Adrenal gland (tissue), 12 donors: ENCODE data around the gene GPR153. TPM values are rescaled to one million over a fixed set of nuclear protein-coding genes. Genes with fewer than 3 reads are reported as not detected.

Experiments used
- DNase-seq, 7 donors: peaks; one replicate each; pipeline ENCODE4 v3.0.0-alpha.2; 2019 to 2020
- H3K27ac ChIP-seq, 5 donors: fragments of 200-600 bp; sonication (generic) in 4 of 5; 1 replicate in 3 of 5; 2 replicates in 2 of 5; pipeline versions ENCODE4 v1.5.1 to v1.8.0; 2016 to 2020; ENCODE audit warnings: mild to moderate bottlenecking in 1 of 5
- H3K27me3 ChIP-seq: fragments of 200-600 bp; 2 replicates; pipeline ENCODE4 v1.8.0; 2021
- H3K36me3 ChIP-seq, 2 donors: fragments of 200-600 bp; replicated peaks in 1 of 2; 1 replicate in 1 of 2; 2 replicates in 1 of 2; pipeline versions ENCODE4 v1.5.1 to v1.8.0; 2018 to 2022
- H3K4me1 ChIP-seq, 2 donors: fragments of 200-600 bp; replicated peaks in 1 of 2; 1 replicate in 1 of 2; 2 replicates in 1 of 2; pipeline versions ENCODE4 v1.5.1 to v1.8.0; 2018 to 2021
- H3K4me3 ChIP-seq, 4 donors: fragments of 200-600 bp; sonication (generic) in 3 of 4; one replicate each; pipeline ENCODE4 v1.5.1; 2016 to 2018
- H3K9me3 ChIP-seq, 3 donors: fragments of 200-600 bp; sonication (generic) in 1 of 3; replicated peaks in 1 of 3; 1 replicate in 2 of 3; 2 replicates in 1 of 3; pipeline versions ENCODE4 v1.5.1 to v1.8.0; 2016 to 2021
- POLR2A ChIP-seq, 2 donors: fragments of 450-650 bp; IDR thresholded peaks; one replicate each; pipeline ENCODE4 v1.6.1; 2017; ENCODE audit warnings: antibody characterized with exemption in 2 of 2, mild to moderate bottlenecking in 2 of 2, moderate library complexity in 1 of 2
- WGBS, 4 donors: extraction: QIAGEN DNeasy Blood & Tissue Kit in 2 of 4; methylation state at CpG; one replicate each; pipeline versions ENCODE4 v1.1.5 to v1.1.7; 2013 to 2017; 5-methylcytosine and 5-hydroxymethylcytosine counted together
- intact Hi-C, 2 donors: fragments of 100-400 bp; cut with DNase I; formaldehyde crosslinking; loops; one replicate each; pipeline versions ENCODE4 v1.14.1 to v1.15.0; 2022 to 2023
- polyA plus RNA-seq, 3 donors: library from polyadenylated mRNA; stranded (reverse); fragments of 200-250 nt in 2 of 3; fragments of 350-450 nt in 1 of 3; fragmentation: Illumina TruSeq in 1 of 3; extraction: RNeasy Lipid Tissue Mini Kit (QIAGEN cat#74804) in 1 of 3; gene quantifications; one replicate each; pipeline ENCODE4 v1.2.3, GENCODE V29; 2013 to 2014
- total RNA-seq, 9 donors: library from RNA; depleted of rRNA in 4 of 9; stranded (reverse); fragments of >200 nt in 4 of 9; fragments of 120-200 nt in 1 of 9; fragmentation: NEBNext Ultra II Directional in 1 of 9; extraction: Animal tissue kit (Norgen Biotek cat#: 25700) in 1 of 9; gene quantifications; one replicate each; pipeline versions ENCODE4 v1.1.0 to v1.2.4, GENCODE V29; 2013 to 2023
- TF ChIP-seq, protein P1 (sequence below), 6 experiments: fragments of 450-650 bp in 4 of 6; fragments of 200-600 bp in 2 of 6; sonication (generic) in 1 of 6; IDR thresholded peaks; 1 replicate in 5 of 6; 2 replicates in 1 of 6; pipeline versions ENCODE4 v1.5.1 to v1.8.0; 2016 to 2021; ENCODE audit warnings: antibody characterized with exemption in 6 of 6, mild to moderate bottlenecking in 2 of 6, moderate library complexity in 1 of 6
- donor health status: healthy with polysubstance abuse.
- donor health status: Bipolar disorder and iron deficiency.
- donor health status: DM: yes; HTN: yes; CAD: no.
- donor health status: DM: no; HTN: no; CAD: no.
- donor health status: DM: no; HTN: no; CAD: no.
- donor health status: DM: yes; HTN: yes; CAD: no.

Gene GPR153
- total and polyA plus RNA-seq, 12 donors, result 0.86 to 5.9 (median 3.1) TPM

DNA sequence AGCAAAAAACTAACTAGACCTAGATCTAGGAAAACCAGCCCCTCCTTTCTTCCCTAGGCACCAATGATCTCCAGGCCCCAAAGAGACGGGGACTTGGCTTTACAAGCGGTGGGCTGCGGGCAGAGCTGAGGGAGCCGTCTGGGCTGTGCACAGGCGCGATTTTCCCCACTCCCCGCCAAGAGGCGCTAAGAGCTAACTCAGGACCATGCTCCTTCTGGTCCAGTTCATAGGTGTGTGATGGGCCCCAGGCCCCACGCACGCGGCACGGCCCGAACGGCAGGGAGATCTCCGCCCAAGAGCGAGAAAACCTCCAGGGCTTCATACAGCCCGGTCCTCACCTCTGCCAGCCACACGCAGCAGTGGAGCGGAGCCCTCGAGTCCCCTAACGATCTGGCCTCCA is 7.5 kb upstream of the GPR153 start:
- no peak for DNase-seq
- no peaks in the 10 kb centered on the region for H3K27me3 ChIP-seq
- intact Hi-C loops, result no loop called here
- no peaks in the 10 kb centered on the region for H3K9me3 ChIP-seq
- TF ChIP-seq POLR2A (IDR thresholded peaks at IDR 0.05), result no peak
- TF ChIP-seq, protein P1, sequence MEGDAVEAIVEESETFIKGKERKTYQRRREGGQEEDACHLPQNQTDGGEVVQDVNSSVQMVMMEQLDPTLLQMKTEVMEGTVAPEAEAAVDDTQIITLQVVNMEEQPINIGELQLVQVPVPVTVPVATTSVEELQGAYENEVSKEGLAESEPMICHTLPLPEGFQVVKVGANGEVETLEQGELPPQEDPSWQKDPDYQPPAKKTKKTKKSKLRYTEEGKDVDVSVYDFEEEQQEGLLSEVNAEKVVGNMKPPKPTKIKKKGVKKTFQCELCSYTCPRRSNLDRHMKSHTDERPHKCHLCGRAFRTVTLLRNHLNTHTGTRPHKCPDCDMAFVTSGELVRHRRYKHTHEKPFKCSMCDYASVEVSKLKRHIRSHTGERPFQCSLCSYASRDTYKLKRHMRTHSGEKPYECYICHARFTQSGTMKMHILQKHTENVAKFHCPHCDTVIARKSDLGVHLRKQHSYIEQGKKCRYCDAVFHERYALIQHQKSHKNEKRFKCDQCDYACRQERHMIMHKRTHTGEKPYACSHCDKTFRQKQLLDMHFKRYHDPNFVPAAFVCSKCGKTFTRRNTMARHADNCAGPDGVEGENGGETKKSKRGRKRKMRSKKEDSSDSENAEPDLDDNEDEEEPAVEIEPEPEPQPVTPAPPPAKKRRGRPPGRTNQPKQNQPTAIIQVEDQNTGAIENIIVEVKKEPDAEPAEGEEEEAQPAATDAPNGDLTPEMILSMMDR (IDR thresholded peaks at IDR 0.05), result no peak
- 83 to 94% (median 89%) methylated on average over 14 to 21 of the region's 21 CpGs for WGBS, 4 donors
- no peaks in the 10 kb centered on the region for H3K36me3 ChIP-seq
- no peaks in the 10 kb centered on the region for H3K4me1 ChIP-seq
- H3K27ac ChIP-seq, result no peak overlapping the region
- no peak overlapping the region for H3K4me3 ChIP-seq

DNA sequence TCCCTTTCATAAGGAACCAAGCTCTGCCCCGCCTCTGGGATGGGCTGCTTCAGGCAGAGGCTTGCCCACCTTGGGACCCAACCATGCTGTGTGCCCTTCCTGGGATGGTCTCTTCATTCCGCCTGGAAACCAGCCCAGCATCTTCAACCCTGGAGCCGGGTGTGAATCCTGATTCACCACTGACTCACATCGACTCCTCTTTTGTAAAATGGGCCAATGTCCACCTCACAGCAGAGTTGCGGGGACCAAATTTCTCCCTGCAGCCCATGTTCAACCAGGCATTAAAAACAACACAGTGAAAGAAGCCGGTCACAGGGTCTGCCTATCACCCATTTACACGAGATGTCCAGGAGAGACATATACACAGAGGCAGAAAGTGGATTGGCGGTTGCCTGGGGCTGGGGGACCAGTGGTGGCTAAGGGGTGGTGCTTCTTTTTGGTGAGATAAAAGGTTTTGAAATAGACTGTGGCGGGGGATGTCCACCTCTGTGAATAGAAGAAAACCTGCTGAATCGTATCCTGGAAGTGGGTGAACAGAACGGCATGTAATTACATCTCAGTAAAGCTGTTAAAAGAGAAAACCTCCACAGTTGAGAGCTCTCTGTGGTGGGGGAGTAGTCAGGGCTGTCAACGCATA is 6.9 kb upstream of the GPR153 start:
- Histone ChIP-seq H3K9me3 (no peaks in the 10 kb centered on the region), H3K4me3 (no peak overlapping the region), H3K27ac (no peak overlapping the region), H3K36me3 (no peaks in the 10 kb centered on the region), H3K27me3 (no peaks in the 10 kb centered on the region), H3K4me1 (no peaks in the 10 kb centered on the region)
- TF ChIP-seq, protein P1 (IDR thresholded peaks at IDR 0.05), result no peak
- no peak for TF ChIP-seq POLR2A (IDR thresholded peaks at IDR 0.05)
- intact Hi-C loops, result no loop called here
- WGBS, 4 donors, result 80 to 90% (median 84%) methylated on average over 12 of the region's 12 CpGs
- no peak for DNase-seq

DNA sequence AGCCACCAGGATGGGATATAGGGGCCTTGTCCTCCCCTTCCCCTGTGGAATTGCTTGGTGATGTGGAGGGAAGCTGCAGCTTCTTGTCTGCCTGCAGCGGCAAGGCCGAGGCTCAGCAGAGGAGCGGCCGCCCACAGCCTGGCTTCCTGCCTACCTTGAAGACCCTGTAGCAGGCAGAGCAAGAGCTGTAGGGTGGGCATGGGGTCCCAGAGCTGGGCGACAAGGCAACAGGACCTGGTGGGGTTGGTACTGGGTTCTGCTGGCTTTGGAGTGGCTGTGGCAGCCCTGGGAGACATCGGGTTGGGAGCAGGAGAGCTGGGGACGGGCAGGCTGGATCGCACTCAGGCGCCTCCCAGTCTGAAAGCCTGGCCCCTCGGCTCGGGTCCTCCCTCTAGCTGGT is 5.7 kb upstream of the GPR153 start:
- DNase-seq, result no peak
- WGBS, 4 donors, result 90 to 95% (median 92%) methylated on average over 9 to 11 of the region's 11 CpGs
- Histone ChIP-seq H3K4me3 (no peak overlapping the region), H3K36me3 (no peaks in the 10 kb centered on the region), H3K4me1 (no peaks in the 10 kb centered on the region), H3K27me3 (no peaks in the 10 kb centered on the region), H3K27ac (no peak overlapping the region), H3K9me3 (no peaks in the 10 kb centered on the region)
- TF ChIP-seq, protein P1 (IDR thresholded peaks at IDR 0.05), result no peak
- TF ChIP-seq POLR2A (IDR thresholded peaks at IDR 0.05), result no peak
- intact Hi-C loops, result no loop called here

DNA sequence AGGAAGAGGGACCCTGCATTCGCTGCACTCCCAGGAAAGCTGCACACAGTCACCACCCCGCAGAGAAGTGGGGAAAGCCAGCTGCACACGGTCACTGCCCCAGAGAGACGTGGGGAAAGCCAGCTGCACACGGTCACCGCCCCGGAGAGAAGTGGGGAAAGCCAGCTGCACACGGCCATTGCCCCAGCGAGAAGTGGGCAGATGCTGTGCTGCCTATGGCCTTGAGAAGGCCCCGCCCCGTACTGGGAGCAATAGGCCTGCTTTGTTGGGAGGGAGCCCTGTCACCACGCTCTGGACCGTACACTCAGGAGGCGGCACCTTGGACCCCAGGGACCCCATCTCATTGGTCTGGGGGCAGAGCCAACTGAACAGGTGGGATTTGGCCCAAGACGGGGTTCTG is 4.3 kb upstream of the GPR153 start:
- no peak for TF ChIP-seq POLR2A (IDR thresholded peaks at IDR 0.05)
- peak in 4 of 7 donors; percentile 47 to 70 (median 64) for DNase-seq
- H3K4me1 ChIP-seq, result peaks cover 4 to 6% of the 10 kb centered on the region in 2 donors
- H3K36me3 ChIP-seq, result no peaks in the 10 kb centered on the region
- WGBS, 4 donors, result 45 to 60% (median 56%) methylated on average over 9 to 15 of the region's 15 CpGs
- H3K27me3 ChIP-seq, result no peaks in the 10 kb centered on the region
- no peak overlapping the region for H3K27ac ChIP-seq
- H3K4me3 ChIP-seq, result no peak overlapping the region
- H3K9me3 ChIP-seq, result no peaks in the 10 kb centered on the region
- intact Hi-C loops, result no loop called here

DNA sequence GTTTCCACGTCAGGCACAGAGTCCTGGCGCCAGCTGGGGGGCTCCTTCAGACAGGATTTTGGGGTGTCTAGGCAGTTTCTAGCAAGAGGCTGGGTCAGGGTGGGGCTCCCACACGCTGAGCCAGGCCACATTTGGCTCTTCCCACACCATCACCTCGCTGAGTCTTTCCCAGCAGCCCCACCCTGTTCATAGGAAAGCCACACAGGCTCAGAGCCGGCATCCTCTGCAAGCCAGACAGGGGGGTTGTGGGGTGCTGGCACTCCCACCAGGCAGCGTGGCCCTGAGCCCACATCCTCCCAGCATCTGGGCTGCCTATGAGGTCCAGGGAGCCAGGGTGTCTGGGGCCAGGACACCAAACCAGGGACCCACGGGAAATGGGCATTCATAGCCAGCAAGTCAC is 2.8 kb upstream of the GPR153 start:
- DNase-seq, result no peak

More for the DNA sequence above, 2.8 kb upstream of the GPR153 start:
- intact Hi-C loops, result no loop called here
- Histone ChIP-seq H3K9me3 (no peaks in the 10 kb centered on the region), H3K4me1 (peaks cover 4 to 6% of the 10 kb centered on the region in 2 donors), H3K27me3 (no peaks in the 10 kb centered on the region), H3K36me3 (no peaks in the 10 kb centered on the region), H3K27ac (peak overlapping the region in 1 of 5 donors; percentile 42), H3K4me3 (no peak overlapping the region)
- TF ChIP-seq, protein P1 (IDR thresholded peaks at IDR 0.05), result no peak
- TF ChIP-seq POLR2A (IDR thresholded peaks at IDR 0.05), result no peak
- 81 to 89% (median 88%) methylated on average over 4 to 7 of the region's 7 CpGs; no CpG with 5 or more reads in 1 of the 4 donors for WGBS, 4 donors
